NCI-H1105 (cell line): ENCODE data around the gene PKD1L1.
"Not testable (repeated sequence)": the region's sequence is repeated elsewhere in the genome, so short reads cannot be mapped to it uniquely, and the experiment has no call there.

Experiments
- DNase-seq: peaks from one replicate; lab custom pipeline; 2025; lab: John Stamatoyannopoulos, UW

PKD1L1 gene

GRCh38 chr7:47818796-47819606, 129.3 kb downstream of the PKD1L1 start:
- peak; percentile 55 for DNase-seq

DNA sequence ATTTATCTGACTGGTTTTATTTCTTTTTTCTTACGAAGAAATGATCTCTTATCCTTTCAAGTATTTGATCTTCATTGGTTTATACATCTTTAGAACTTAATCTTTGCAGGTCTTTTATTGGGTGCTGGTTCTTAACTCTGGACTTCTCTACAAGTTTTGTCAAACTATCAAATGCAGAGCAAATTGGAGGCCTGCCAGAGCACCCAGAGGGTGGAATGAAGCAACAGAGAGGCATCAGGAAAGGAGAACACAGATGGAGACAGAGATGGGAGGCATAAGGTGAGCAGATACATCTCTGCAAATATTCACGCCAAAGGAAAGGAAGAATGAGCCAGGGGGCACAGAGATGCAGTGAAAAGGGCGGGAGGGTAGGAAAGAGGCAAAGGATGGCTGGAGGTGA, 130.3 kb downstream of the PKD1L1 start:
- no peak for DNase-seq

- no peak for DNase-seq
Measured at GRCh38 chr7:47816647-47817046, 131.6 kb downstream of the PKD1L1 start.

GRCh38 chr7:47815867-47816266, 132.4 kb downstream of the PKD1L1 start:
- DNase-seq, result no peak

GRCh38 chr7:47814905-47815613, 133.2 kb downstream of the PKD1L1 start:
- no peak for DNase-seq

DNA sequence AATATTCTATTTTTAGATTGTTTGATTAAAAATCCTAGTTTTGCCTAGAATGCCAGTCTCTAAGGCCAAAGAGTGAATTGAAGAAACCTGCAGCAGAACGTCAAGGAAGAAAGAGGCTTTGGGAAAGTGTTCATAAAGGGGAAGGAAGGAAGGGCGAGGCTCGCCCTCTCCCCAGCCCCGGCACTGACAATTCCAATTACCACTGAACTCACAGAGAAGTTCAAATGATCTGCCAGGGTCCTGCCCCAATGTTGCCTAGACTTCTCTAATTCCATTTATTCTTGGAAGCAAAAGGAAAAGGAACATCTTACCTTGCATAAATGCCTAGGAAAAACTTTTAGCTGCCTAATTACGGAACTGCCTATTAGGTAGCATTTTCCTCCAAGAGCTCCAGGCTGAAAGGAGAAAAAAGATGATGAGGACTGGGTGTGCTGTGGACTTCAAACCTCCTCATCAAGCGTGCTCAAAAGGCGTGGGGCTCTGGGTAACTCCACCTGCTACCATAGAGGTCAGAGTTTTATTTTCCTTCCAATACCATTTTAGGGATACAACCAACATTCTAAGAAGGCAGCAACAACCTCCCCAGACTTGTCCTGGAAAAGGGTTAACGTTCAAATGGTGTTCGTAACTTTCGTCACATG, 134.5 kb downstream of the PKD1L1 start:
- DNase-seq, result no peak

DNA sequence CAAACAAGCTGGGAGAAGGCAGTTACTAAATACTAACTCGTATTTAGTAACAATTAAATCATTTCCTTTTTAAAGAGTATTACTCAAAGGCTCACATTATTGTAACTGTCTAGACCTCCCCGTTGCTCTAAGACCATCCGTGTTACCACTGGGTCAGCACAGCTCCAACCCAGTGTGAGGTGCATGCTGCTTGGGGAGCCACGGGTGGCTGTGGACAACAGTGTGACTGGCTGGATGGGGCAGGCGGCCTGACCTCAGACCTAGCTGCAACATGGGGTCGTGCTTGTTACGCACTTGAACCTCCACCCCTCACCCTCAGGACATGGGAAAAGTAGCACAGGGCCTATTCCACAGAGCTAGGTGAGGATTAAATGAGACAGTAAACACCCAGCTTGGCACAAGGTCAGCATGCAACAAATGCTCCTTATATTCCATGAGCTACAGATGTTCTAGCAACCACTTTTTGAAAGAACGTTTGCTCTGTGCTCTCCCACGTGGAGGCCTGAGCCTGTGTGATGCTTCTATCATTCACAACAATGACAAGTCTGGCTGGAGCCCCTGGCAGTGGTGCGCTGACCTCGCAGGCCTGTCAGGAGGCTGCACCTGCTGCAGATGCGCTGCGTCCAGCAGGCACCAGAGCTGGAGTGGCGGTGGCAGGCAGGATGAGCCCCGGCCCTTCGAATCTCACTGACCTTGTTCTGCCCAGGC, 135.7 kb downstream of the PKD1L1 start:
- no peak for DNase-seq

DNA sequence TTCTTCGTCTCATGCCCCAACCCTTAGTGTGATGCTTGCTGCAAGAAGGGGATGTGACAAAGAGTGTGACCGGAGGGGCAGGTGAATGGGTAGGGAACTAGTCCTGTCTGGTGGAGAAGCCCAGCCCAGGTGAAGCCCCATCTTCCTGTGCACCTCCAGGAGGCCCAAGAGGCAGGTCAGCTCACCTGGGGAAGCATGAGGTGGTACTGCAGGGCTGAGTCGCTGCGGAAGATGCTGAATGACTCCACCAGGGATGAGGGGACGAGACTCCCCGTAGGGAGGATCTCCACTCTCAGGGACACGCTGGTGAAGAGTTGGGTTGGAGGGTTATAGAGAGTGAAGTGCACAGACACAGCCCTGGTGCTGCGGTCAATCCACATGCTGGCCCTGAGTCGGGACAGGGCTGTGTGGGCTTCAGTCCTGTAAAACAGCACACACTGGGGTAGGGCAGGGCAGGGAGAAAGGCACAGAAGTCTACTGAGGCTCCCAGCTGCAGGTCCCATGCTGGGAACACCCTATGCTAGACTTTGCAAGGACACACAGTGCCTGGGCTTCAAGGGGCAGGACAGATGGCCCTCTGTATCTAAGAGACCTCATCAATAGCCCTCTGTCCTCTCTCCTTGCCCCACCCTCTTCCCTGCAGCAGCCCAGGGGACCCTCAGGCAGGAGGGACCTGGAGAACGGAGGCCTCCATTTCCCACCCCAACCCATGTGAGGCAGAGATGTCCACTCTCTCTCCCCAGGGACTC, 136.5 kb downstream of the PKD1L1 start:
- DNase-seq, result no peak

GRCh38 chr7:47809387-47809786, 138.9 kb downstream of the PKD1L1 start:
- no peak for DNase-seq

- DNase-seq, result no peak
Measured at GRCh38 chr7:47808321-47808720, 139.9 kb downstream of the PKD1L1 start.

- no peak for DNase-seq
Measured at GRCh38 chr7:47807756-47808155, 140.5 kb downstream of the PKD1L1 start.

DNA sequence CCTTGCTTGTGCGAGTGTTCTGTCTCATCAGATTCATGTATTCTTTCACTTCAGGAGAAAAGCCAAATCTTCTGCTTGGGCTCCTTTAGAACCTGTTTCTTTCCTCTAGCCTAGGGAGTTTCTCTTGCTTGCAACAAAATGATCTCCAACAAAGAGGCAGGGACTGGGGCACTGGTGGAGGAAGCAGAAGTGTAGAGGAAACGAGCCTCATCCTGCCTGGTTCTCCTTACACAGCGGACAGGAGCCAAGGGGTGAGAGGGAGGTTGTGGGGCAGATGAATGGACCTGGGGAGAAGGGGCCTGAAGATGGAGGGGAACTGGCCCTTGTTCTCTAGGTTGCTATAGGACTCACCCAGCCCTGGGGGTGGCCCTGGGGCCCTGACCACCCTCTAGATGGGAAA, 141.1 kb downstream of the PKD1L1 start:
- no peak for DNase-seq

GRCh38 chr7:47806701-47807103, 141.6 kb downstream of the PKD1L1 start:
- DNase-seq, result no peak

DNA sequence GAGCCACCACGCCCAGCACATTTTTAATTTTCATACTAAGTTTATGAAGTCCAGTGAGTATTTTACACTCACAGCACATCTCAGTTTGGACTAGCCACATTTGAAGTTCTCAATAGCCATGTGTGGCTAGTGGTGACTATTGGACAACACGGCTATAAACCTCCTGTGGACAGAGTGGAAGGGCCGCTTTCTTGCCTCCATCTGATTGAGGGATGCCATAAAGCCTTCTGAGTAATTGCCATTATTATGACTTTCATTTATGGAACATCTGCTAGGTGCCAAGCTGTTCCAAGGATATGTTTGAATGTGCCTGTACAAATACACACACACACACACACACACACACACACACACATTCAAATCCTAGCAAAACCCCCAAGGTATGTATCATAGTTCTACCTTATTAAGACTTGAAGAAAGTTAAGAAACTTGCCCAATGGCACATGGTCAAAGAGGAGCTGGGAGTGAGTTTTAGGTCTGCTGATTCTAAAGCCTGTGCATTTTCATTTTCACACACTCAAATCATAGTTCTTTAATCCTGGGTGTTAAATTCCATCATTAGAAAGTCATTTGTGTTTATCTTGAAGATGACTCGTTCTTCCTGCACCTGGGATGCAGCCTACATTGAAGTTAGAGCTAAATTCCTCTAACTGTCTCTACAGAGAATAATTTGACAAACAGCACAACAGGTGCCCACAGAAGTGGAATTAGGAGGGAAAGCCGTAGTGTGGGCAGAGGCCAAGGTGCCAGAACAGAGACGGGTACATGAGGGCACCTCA, 143.3 kb downstream of the PKD1L1 start:
- DNase-seq, result no peak

DNA sequence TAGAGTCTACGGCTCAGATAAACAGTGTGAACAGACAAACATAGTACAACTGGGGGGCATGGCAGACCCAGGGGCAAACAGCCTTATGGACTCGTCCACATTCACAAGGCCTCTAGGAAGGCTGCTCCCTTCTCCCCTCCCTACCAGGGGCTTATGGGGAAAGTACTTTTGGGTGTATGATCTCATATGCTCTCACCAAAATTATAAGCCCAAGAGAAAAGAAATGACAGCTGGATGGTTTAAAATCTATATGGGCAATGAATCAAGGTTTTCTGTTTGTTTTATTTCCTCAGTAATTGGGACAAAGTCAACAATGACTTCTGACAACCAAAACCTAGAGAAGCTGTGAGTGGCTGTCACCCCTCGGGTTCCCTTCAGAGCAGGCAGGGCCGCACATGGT, 144.4 kb downstream of the PKD1L1 start:
- no peak for DNase-seq

DNA sequence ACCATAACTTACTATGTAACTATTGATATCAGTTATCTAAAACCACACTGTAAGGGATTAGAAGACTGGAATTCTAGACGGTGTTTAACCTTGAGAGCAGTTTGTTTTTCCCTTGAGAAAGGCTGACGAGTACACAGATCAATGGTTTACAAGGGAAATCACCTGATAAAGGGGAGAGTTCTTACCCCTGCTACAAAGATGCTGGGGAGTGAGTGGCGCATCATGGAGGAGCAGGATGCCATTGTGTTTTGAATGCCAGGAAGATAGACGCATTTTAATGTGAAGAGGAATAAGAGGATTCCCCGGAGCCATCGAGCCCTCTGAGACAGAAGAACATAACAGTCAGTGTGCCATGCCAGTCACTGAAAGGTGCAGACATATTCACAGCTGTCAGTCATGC, 145.2 kb downstream of the PKD1L1 start:
- no peak for DNase-seq

- DNase-seq, result no peak
Measured at GRCh38 chr7:47801423-47801822, 146.8 kb downstream of the PKD1L1 start.

DNA sequence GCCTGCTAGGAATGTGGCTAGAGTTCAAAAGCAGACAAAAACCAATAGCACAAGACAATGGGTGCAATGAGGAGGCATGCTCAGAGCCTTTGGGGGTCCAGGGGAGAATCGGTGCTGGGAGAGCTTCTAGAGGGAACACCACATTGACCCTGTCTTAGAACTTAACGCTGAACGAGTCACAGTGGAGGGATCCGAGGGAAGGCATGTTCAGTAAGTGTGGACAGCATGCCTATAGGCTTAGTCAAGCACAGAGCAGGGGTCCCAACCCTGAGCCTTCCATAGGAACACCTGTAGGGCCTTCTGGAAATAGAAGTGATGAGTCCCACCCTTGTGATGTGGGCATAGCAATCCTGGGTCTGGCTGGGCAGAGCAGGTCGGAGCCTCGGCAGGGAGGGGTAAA, 148.7 kb downstream of the PKD1L1 start:
- no peak for DNase-seq

- DNase-seq, result no peak
Measured at GRCh38 chr7:47796347-47796746, 151.9 kb downstream of the PKD1L1 start.

DNA sequence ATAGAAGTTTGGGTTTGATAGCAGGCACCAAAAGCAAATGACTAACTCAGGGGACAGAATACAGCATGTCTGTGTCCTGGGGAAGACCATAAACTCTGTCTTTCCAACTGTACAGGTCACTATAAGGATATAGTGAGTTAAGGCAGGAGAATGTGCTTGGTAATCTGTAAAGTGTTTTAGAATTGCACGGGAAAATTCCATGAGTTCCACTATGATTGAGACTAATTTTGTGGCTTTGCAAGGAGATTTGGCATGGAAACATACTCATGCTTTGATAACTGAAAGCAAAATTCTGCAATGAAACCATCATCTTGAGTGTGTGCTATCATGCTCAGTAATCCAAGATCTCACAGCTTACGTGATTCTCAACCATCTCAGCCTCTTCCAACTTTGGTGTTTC, 152.6 kb downstream of the PKD1L1 start:
- DNase-seq, result no peak

DNA sequence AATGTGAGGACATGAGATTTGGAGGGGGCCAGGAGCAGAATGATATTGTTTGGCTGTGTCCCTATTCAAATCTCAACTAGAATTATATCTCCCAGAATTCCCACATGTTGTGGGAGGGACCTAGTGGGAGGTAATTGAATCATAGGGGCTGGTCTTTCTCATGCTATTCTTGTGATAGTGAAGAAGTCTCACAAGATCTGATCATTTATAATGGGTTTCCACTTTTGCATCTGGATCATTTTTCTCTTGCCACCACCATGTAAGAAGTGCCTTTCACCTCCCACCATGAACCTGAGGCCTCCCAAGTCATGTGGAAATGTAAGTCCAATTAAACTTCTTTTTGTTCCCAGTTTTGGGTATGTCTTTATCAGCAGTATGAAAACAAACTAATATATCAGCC, 153.1 kb downstream of the PKD1L1 start:
- DNase-seq, result not testable (repeated sequence)
